Measurements from ENCODE around the gene GTF2IRD1.

DNA sequence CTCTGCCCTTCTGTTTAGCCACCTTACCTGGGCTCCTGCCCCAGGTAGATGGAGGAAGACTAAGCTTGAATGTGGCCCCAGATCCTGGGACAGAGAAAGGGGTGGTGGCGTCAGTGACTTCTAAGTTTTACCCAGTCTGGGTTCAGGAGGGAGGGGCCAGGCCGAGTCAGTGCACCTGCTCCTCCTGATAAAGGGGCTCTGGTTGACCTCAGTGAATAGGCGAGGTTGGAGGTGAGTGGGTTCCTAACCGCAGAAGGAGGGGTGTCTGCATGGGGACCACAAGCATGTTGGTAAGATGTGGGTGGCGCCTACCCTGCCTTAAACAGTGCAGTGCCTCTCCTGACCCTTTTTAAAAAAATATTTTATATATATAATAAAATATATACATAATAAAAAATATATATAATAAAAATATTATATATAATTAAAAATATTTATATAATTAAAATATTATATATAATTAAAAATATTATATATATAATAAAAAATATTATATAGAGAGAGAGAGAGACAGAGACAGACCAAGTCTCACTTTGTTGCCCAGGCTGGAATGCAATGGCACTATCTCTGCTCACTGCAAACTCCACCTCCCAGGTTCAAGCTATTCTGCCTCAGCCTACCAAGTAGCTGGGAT is 106.5 kb downstream of the GTF2IRD1 start:
- TF ChIP-seq POLR2A (IDR thresholded peaks at IDR 0.05) = no peak
- TF ChIP-seq, protein P1, sequence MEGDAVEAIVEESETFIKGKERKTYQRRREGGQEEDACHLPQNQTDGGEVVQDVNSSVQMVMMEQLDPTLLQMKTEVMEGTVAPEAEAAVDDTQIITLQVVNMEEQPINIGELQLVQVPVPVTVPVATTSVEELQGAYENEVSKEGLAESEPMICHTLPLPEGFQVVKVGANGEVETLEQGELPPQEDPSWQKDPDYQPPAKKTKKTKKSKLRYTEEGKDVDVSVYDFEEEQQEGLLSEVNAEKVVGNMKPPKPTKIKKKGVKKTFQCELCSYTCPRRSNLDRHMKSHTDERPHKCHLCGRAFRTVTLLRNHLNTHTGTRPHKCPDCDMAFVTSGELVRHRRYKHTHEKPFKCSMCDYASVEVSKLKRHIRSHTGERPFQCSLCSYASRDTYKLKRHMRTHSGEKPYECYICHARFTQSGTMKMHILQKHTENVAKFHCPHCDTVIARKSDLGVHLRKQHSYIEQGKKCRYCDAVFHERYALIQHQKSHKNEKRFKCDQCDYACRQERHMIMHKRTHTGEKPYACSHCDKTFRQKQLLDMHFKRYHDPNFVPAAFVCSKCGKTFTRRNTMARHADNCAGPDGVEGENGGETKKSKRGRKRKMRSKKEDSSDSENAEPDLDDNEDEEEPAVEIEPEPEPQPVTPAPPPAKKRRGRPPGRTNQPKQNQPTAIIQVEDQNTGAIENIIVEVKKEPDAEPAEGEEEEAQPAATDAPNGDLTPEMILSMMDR (IDR thresholded peaks at IDR 0.05) = no peak
